HFFc6 (cell line): ENCODE results near the gene TEX11. TPM values are rescaled to one million over a fixed set of nuclear protein-coding genes. Genes with fewer than 3 reads are reported as not detected.
"Not testable (repeated sequence)": the region's sequence is repeated elsewhere in the genome, so short reads cannot be mapped to it uniquely, and the experiment has no call there.

Source experiments
- DNase-seq: peaks from one replicate; pipeline ENCODE4 v3.0.0-alpha.2; 2018
- H3K27ac Mint-ChIP-seq: 2 replicates; pipeline ENCODE4 v1.8.0; 2020; ENCODE audit warnings: mild to moderate bottlenecking, mixed read lengths
- H3K27me3 Mint-ChIP-seq: 2 replicates; pipeline ENCODE4 v1.8.0; 2021; ENCODE audit warnings: mild to moderate bottlenecking, moderate library complexity, mixed read lengths; ENCODE audit not compliant: insufficient read depth
- H3K36me3 Mint-ChIP-seq: 2 replicates; pipeline ENCODE4 v1.8.0; 2021; ENCODE audit warnings: low read depth, mixed read lengths
- H3K4me1 Mint-ChIP-seq: 2 replicates; pipeline ENCODE4 v1.8.0; 2020; ENCODE audit warnings: low read depth, mixed read lengths
- H3K4me3 Mint-ChIP-seq: 2 replicates; pipeline ENCODE4 v1.8.0; 2020; ENCODE audit warnings: mild to moderate bottlenecking, moderate library complexity, mixed read lengths
- H3K9me3 Mint-ChIP-seq: 2 replicates; pipeline ENCODE4 v1.8.0; 2020; ENCODE audit warnings: mild to moderate bottlenecking, mixed read lengths
- CTCF ChIP-seq: fragments of 200-600 bp; sonication (generic); IDR thresholded peaks from 2 replicates; pipeline ENCODE4 v1.5.0; 2021; ENCODE audit warnings: antibody characterized with exemption, mild to moderate bottlenecking
- total RNA-seq, 6 experiments: library from RNA; stranded (reverse); fragmentation: NEBNext Ultra II Directional; extraction: Animal tissue kit (Norgen Biotek cat#: 25700); gene quantifications; 2 replicates in 1 of 6; 3 replicates in 5 of 6; pipeline ENCODE4 v1.2.3, GENCODE V29; 2021

The TEX11 gene
- total RNA-seq, 6 experiments from 2014 or later, result not detected

DNA sequence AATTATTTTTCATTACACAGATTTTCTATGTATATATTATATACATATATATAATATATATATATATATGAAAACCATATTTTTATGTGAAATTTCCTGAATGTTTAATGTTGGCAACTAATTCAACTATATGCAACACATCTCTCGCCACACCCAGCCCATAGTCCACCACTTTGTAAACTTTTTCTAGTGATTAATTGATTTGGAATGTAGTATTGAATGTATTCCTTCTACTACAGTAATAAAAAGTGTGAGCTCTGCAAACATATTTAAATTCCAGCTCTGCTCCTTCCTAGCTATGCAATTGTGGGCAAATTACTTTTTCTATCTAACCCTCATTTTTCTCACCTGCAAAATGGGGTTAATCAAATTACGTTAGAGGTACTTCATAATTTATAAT, 187.8 kb downstream of the TEX11 start:
- TF ChIP-seq CTCF, result no peak
- H3K27ac Mint-ChIP-seq, result no peak overlapping the region
- no peaks in the 10 kb centered on the region for H3K4me1 Mint-ChIP-seq
- peaks cover 2% of the 10 kb centered on the region for H3K27me3 Mint-ChIP-seq
- no peak for DNase-seq
- no peaks in the 10 kb centered on the region for H3K36me3 Mint-ChIP-seq
- H3K4me3 Mint-ChIP-seq, result no peak overlapping the region
- H3K9me3 Mint-ChIP-seq, result no peaks in the 10 kb centered on the region

- H3K27me3 Mint-ChIP-seq, H3K9me3 Mint-ChIP-seq, H3K27ac Mint-ChIP-seq, H3K36me3 Mint-ChIP-seq, H3K4me1 Mint-ChIP-seq, H3K4me3 Mint-ChIP-seq, DNase-seq: not testable (repeated sequence)
Measured at GRCh38 chrX:70711336-70711735, 197.2 kb downstream of the TEX11 start.

GRCh38 chrX:70694339-70695122, 214.0 kb downstream of the TEX11 start:
- Mint-ChIP-seq H3K9me3 (no peaks in the 10 kb centered on the region), H3K36me3 (no peaks in the 10 kb centered on the region), H3K4me3 (no peak overlapping the region), H3K27ac (no peak overlapping the region), H3K27me3 (no peaks in the 10 kb centered on the region), H3K4me1 (no peaks in the 10 kb centered on the region)
- no peak for TF ChIP-seq CTCF
- DNase-seq, result no peak

DNA sequence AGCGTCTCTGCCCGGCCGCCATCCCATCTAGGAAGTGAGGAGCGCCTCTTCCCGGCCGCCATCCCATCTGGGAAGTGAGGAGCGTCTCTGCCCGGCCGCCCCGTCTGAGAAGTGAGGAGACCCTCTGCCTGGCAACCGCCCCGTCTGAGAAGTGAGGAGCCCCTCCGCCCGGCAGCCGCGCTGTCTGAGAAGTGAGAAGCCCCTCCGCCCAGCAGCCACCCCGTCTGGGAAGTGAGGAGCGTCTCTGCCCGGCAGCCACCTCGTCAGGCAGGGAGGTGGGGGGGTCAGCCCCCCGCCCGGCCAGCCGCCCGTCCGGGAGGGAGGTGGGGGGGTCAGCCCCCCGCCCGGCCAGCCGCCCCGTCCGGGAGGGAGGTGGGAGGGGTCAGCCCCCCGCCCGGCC, 229.1 kb downstream of the TEX11 start:
- not testable (repeated sequence) for H3K36me3 Mint-ChIP-seq, H3K9me3 Mint-ChIP-seq, DNase-seq, H3K27ac Mint-ChIP-seq, H3K4me1 Mint-ChIP-seq, H3K4me3 Mint-ChIP-seq, H3K27me3 Mint-ChIP-seq

- Mint-ChIP-seq H3K27me3 (peaks cover 3% of the 10 kb centered on the region; the same call in 1 of the 2 replicates), H3K27ac (no peak overlapping the region), H3K36me3 (no peaks in the 10 kb centered on the region), H3K4me3 (no peak overlapping the region), H3K9me3 (no peaks in the 10 kb centered on the region), H3K4me1 (no peaks in the 10 kb centered on the region)
- no peak for TF ChIP-seq CTCF
- no peak for DNase-seq
Measured at GRCh38 chrX:70675284-70675683, 233.2 kb downstream of the TEX11 start.

GRCh38 chrX:70672326-70672725, 236.2 kb downstream of the TEX11 start:
- no peaks in the 10 kb centered on the region for H3K4me1 Mint-ChIP-seq
- no peak for TF ChIP-seq CTCF
- H3K36me3 Mint-ChIP-seq, result no peaks in the 10 kb centered on the region
- no peak overlapping the region for H3K4me3 Mint-ChIP-seq
- peaks cover 3% of the 10 kb centered on the region; the same call in 1 of the 2 replicates for H3K27me3 Mint-ChIP-seq
- no peak for DNase-seq
- H3K9me3 Mint-ChIP-seq, result no peaks in the 10 kb centered on the region
- no peak overlapping the region for H3K27ac Mint-ChIP-seq
